Breast epithelium (tissue), 3 donors: ENCODE measurements around the gene FKBP14.

Experiments used
- CTCF ChIP-seq, 3 donors: fragments of 450-650 bp; IDR thresholded peaks; one replicate each; pipeline ENCODE4 v1.5.1; 2016 to 2017; ENCODE audit warnings: antibody characterized with exemption in 3 of 3, mild to moderate bottlenecking in 3 of 3, moderate library complexity in 3 of 3
- POLR2A ChIP-seq: fragments of 450-650 bp; IDR thresholded peaks from one replicate; pipeline ENCODE4 v1.6.1; 2016; ENCODE audit warnings: antibody characterized with exemption, mild to moderate bottlenecking, moderate library complexity
- POLR2AphosphoS5 ChIP-seq, 3 donors: sonication (generic); formaldehyde crosslinking; IDR thresholded peaks; one replicate each; pipeline ENCODE4 v1.6.1; 2017; ENCODE audit warnings: antibody characterized with exemption in 3 of 3

GRCh38 chr7:30041526-30042269 is 15.2 kb upstream of the FKBP14 start:
- TF ChIP-seq CTCF (IDR thresholded peaks at IDR 0.05) (no peak), POLR2AphosphoS5 (IDR thresholded peaks at IDR 0.05) (no peak), POLR2A (no peak)
